NK-92 treated with Interleukin-12 subunit alpha and Interleukin-12 subunit beta, amount 100 ng/mL, for 24 hours (cell line): Measurements from ENCODE around the gene GJC1.

ENCODE experiments used
- DNase-seq: peaks from one replicate; lab custom pipeline; 2025; lab: John Stamatoyannopoulos, UW

The GJC1 gene

GRCh38 chr17:44829523-44830358, at the start of gene GJC1:
Gene GJC1 (minus strand): TSS chr17:44830287. CDS start chr17:44805817, 24,470 bp downstream.
- DNase-seq, result no peak

GRCh38 chr17:44879376-44879775, 49.3 kb upstream of the GJC1 start:
- DNase-seq, result no peak

GRCh38 chr17:44878627-44879221, 48.6 kb upstream of the GJC1 start:
- no peak for DNase-seq

- no peak for DNase-seq
Measured at GRCh38 chr17:44877121-44877520, 47.0 kb upstream of the GJC1 start.

- DNase-seq, result no peak
Measured at GRCh38 chr17:44875761-44876160, 45.7 kb upstream of the GJC1 start.

- DNase-seq, result no peak
Measured at GRCh38 chr17:44872131-44872768, 42.2 kb upstream of the GJC1 start.

GRCh38 chr17:44871556-44871955, 41.5 kb upstream of the GJC1 start:
- DNase-seq, result no peak

- DNase-seq, result no peak
Measured at GRCh38 chr17:44867841-44868240, 37.8 kb upstream of the GJC1 start.

GRCh38 chr17:44865931-44866330, 35.8 kb upstream of the GJC1 start:
- DNase-seq, result no peak

- peak; percentile 19 for DNase-seq
Measured at GRCh38 chr17:44865231-44865660, 35.2 kb upstream of the GJC1 start.

- no peak for DNase-seq
Measured at GRCh38 chr17:44864831-44865230, 34.7 kb upstream of the GJC1 start.

- no peak for DNase-seq
Measured at GRCh38 chr17:44863061-44863918, 33.2 kb upstream of the GJC1 start.

- DNase-seq, result no peak
Measured at GRCh38 chr17:44862278-44862914, 32.3 kb upstream of the GJC1 start.

GRCh38 chr17:44859701-44860100, 29.6 kb upstream of the GJC1 start:
- no peak for DNase-seq

- DNase-seq, result no peak
Measured at GRCh38 chr17:44854192-44854591, 24.1 kb upstream of the GJC1 start.

- no peak for DNase-seq
Measured at GRCh38 chr17:44850612-44851011, 20.5 kb upstream of the GJC1 start.

GRCh38 chr17:44850025-44850424, 19.9 kb upstream of the GJC1 start:
- no peak for DNase-seq

- no peak for DNase-seq
Measured at GRCh38 chr17:44848961-44849489, 18.9 kb upstream of the GJC1 start.

GRCh38 chr17:44848257-44848795, 18.2 kb upstream of the GJC1 start:
- no peak for DNase-seq

GRCh38 chr17:44847586-44847985, 17.5 kb upstream of the GJC1 start, which contains the start of gene HIGD1B:
Gene HIGD1B (plus strand): TSS chr17:44847883. CDS start chr17:44848153, 270 bp downstream.
- DNase-seq, result no peak

GRCh38 chr17:44846206-44846605, 16.1 kb upstream of the GJC1 start:
- no peak for DNase-seq
